Parathyroid adenoma (tissue), 2 donors: ENCODE results near the gene TMEM167A.

Experiments
- H2AFZ ChIP-seq: fragments of 300-600 bp; sonication (generic); one replicate; pipeline ENCODE4 v1.7.0; 2017; ENCODE audit warnings: antibody characterized with exemption, mild to moderate bottlenecking
- H3K27ac ChIP-seq: fragments of 300-600 bp; sonication (generic); one replicate; pipeline ENCODE4 v1.7.0; 2017
- H3K27me3 ChIP-seq: fragments of 300-600 bp; sonication (generic); one replicate; pipeline ENCODE4 v1.7.0; 2017; ENCODE audit warnings: low read length; ENCODE audit not compliant: control insufficient read depth, insufficient read depth
- H3K36me3 ChIP-seq: fragments of 300-600 bp; sonication (generic); one replicate; pipeline ENCODE4 v1.7.0; 2017; ENCODE audit warnings: low read length; ENCODE audit not compliant: control insufficient read depth, insufficient read depth
- H3K4me1 ChIP-seq: fragments of 300-600 bp; sonication (generic); one replicate; pipeline ENCODE4 v1.7.0; 2017; ENCODE audit warnings: control low read depth
- H3K4me2 ChIP-seq: fragments of 300-600 bp; sonication (generic); one replicate; pipeline ENCODE4 v1.7.0; 2017; ENCODE audit warnings: low read length
- H3K4me3 ChIP-seq: fragments of 300-600 bp; sonication (generic); one replicate; pipeline ENCODE4 v1.7.0; 2017; ENCODE audit warnings: low read depth, low read length
- H3K79me2 ChIP-seq: fragments of 300-600 bp; sonication (generic); one replicate; pipeline ENCODE4 v1.7.0; 2017; ENCODE audit warnings: control low read depth
- H3K9ac ChIP-seq: fragments of 300-600 bp; sonication (generic); one replicate; pipeline ENCODE4 v1.7.0; 2017; ENCODE audit warnings: mild to moderate bottlenecking
- H3K9me3 ChIP-seq: fragments of 300-600 bp; sonication (generic); one replicate; pipeline ENCODE4 v1.7.0; 2017; ENCODE audit warnings: low read length; ENCODE audit not compliant: control insufficient read depth
- CTCF ChIP-seq: fragments of 300-600 bp; sonication (generic); IDR thresholded peaks from one replicate; pipeline ENCODE4 v1.7.0; 2017; ENCODE audit warnings: antibody characterized with exemption, mild to moderate bottlenecking
- donor health status: primary hyperparathyroidism.

Gene TMEM167A

GRCh38 chr5:83093692-83094091, 16.5 kb upstream of the TMEM167A start:
- Histone ChIP-seq H2AFZ (no peak overlapping the region), H3K9me3 (no peaks in the 10 kb centered on the region), H3K27me3 (no peaks in the 10 kb centered on the region), H3K79me2 (no peaks in the 10 kb centered on the region), H3K4me1 (no peaks in the 10 kb centered on the region), H3K4me3 (no peak overlapping the region), H3K36me3 (no peaks in the 10 kb centered on the region), H3K4me2 (no peak overlapping the region), H3K27ac (no peak overlapping the region), H3K9ac (no peak overlapping the region)
- TF ChIP-seq CTCF, result no peak

GRCh38 chr5:83092619-83093018, 15.4 kb upstream of the TMEM167A start:
- H3K4me3 ChIP-seq, result no peak overlapping the region
- H3K9me3 ChIP-seq, result no peaks in the 10 kb centered on the region
- TF ChIP-seq CTCF, result no peak
- no peaks in the 10 kb centered on the region for H3K27me3 ChIP-seq
- no peaks in the 10 kb centered on the region for H3K79me2 ChIP-seq
- H3K27ac ChIP-seq, result no peak overlapping the region
- H3K4me1 ChIP-seq, result no peaks in the 10 kb centered on the region
- H3K36me3 ChIP-seq, result no peaks in the 10 kb centered on the region
- H3K4me2 ChIP-seq, result no peak overlapping the region
- H2AFZ ChIP-seq, result no peak overlapping the region
- H3K9ac ChIP-seq, result no peak overlapping the region

DNA sequence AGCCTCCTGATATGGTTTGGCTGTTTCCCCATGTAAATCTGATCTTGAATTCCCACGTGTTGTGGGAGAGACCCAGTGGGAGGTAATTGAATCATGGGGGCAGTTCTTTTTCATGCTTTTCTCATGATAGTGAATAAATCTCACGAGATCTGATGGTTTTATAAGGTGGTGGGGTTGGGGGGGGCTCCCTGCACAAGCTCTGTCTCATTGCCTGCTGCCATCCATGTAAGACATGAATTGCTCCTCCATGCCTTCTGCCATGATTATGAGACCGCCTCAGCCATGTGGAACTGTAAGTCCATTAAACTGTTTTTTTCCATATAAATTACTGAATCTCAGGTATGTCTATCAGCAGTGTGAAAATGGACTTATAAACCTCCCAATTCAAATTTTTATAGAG, 13.0 kb upstream of the TMEM167A start:
- H2AFZ ChIP-seq, result no peak overlapping the region
- H3K27me3 ChIP-seq, result no peaks in the 10 kb centered on the region
- H3K4me2 ChIP-seq, result no peak overlapping the region
- H3K4me1 ChIP-seq, result no peaks in the 10 kb centered on the region
- H3K36me3 ChIP-seq, result no peaks in the 10 kb centered on the region
- no peak overlapping the region for H3K9ac ChIP-seq
- no peak overlapping the region for H3K4me3 ChIP-seq
- H3K27ac ChIP-seq, result no peak overlapping the region
- H3K79me2 ChIP-seq, result no peaks in the 10 kb centered on the region
- no peaks in the 10 kb centered on the region for H3K9me3 ChIP-seq
- no peak for TF ChIP-seq CTCF

GRCh38 chr5:83085106-83085505, 7.9 kb upstream of the TMEM167A start:
- no peak for TF ChIP-seq CTCF
- H3K36me3 ChIP-seq, result no peaks in the 10 kb centered on the region
- H2AFZ ChIP-seq, result no peak overlapping the region
- H3K4me2 ChIP-seq, result no peak overlapping the region
- H3K79me2 ChIP-seq, result no peaks in the 10 kb centered on the region
- H3K9ac ChIP-seq, result no peak overlapping the region
- no peak overlapping the region for H3K4me3 ChIP-seq
- H3K27me3 ChIP-seq, result no peaks in the 10 kb centered on the region
- no peak overlapping the region for H3K27ac ChIP-seq
- no peaks in the 10 kb centered on the region for H3K9me3 ChIP-seq
- no peaks in the 10 kb centered on the region for H3K4me1 ChIP-seq

- H3K27ac ChIP-seq, result no peak overlapping the region
- no peak overlapping the region for H3K9ac ChIP-seq
- H2AFZ ChIP-seq, result no peak overlapping the region
- no peaks in the 10 kb centered on the region for H3K36me3 ChIP-seq
- TF ChIP-seq CTCF, result no peak
- H3K79me2 ChIP-seq, result no peaks in the 10 kb centered on the region
- no peaks in the 10 kb centered on the region for H3K9me3 ChIP-seq
- H3K4me1 ChIP-seq, result no peaks in the 10 kb centered on the region
- H3K4me3 ChIP-seq, result no peak overlapping the region
- no peak overlapping the region for H3K4me2 ChIP-seq
- H3K27me3 ChIP-seq, result no peaks in the 10 kb centered on the region
These were observed 7.1 kb upstream of the TMEM167A start for GRCh38 chr5:83084336-83084735.
